ENCODE data around the gene SLC9A4.

DNA sequence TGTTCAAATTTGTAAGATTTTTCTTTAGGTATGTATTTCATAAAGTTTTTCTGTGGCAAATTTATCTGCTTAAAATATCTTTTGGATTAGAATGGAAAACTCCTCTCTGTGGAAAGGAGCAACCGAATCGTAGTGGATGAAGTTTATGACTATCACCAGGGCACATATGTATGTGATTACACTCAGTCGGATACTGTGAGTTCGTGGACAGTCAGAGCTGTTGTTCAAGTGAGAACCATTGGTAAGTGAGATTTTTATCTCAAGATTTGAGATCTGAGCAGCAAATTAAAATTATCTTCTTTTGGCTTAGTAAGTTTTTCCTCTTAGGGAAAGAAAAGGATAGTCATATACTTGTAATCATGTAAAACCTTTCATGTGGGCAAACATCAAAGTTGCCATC lies 35.9 kb upstream of the SLC9A4 start:
- no peak for TF ChIP-seq GATA2 (IDR thresholded peaks at IDR 0.05; ENCODE audit: insufficient read depth, insufficient read length, low read depth, low read length)
- TF ChIP-seq, protein P1, sequence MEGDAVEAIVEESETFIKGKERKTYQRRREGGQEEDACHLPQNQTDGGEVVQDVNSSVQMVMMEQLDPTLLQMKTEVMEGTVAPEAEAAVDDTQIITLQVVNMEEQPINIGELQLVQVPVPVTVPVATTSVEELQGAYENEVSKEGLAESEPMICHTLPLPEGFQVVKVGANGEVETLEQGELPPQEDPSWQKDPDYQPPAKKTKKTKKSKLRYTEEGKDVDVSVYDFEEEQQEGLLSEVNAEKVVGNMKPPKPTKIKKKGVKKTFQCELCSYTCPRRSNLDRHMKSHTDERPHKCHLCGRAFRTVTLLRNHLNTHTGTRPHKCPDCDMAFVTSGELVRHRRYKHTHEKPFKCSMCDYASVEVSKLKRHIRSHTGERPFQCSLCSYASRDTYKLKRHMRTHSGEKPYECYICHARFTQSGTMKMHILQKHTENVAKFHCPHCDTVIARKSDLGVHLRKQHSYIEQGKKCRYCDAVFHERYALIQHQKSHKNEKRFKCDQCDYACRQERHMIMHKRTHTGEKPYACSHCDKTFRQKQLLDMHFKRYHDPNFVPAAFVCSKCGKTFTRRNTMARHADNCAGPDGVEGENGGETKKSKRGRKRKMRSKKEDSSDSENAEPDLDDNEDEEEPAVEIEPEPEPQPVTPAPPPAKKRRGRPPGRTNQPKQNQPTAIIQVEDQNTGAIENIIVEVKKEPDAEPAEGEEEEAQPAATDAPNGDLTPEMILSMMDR (IDR thresholded peaks at IDR 0.05; ENCODE audit: extremely low read depth in 1 of 2, insufficient read depth in 1 of 2, low read depth in 1 of 2, low read length in 2 of 2) = no peak
- no peak for TF ChIP-seq POLR2A (IDR thresholded peaks at IDR 0.05; ENCODE audit: low read depth, low read length)
- TF ChIP-seq EZH2 (IDR thresholded peaks at IDR 0.05; ENCODE audit: borderline replicate concordance, low read depth, low read length, severe bottlenecking) = no peak
- no peak for TF ChIP-seq POLR2AphosphoS5 (IDR thresholded peaks at IDR 0.05; ENCODE audit: insufficient read depth, low read depth, low read length)
- TF ChIP-seq, protein P2, sequence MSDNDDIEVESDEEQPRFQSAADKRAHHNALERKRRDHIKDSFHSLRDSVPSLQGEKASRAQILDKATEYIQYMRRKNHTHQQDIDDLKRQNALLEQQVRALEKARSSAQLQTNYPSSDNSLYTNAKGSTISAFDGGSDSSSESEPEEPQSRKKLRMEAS (IDR thresholded peaks at IDR 0.05; ENCODE audit: insufficient read depth, insufficient read length) = no peak
- TF ChIP-seq JUN (IDR thresholded peaks at IDR 0.05; ENCODE audit: borderline replicate concordance, insufficient read depth, insufficient read length, low read depth) = no peak
- no peak for TF ChIP-seq MYC (IDR thresholded peaks at IDR 0.05; ENCODE audit: low read depth, low read length)

Data from endothelial cell of umbilical vein (primary cell).